ENCODE results near the gene SMYD3. TPM values are rescaled to one million over a fixed set of nuclear protein-coding genes. Genes with fewer than 3 reads are reported as not detected.

Gene SMYD3
- total RNA-seq, 4 donors from 2014 or later: 15.6 to 21.1 (median 18.4) TPM

DNA sequence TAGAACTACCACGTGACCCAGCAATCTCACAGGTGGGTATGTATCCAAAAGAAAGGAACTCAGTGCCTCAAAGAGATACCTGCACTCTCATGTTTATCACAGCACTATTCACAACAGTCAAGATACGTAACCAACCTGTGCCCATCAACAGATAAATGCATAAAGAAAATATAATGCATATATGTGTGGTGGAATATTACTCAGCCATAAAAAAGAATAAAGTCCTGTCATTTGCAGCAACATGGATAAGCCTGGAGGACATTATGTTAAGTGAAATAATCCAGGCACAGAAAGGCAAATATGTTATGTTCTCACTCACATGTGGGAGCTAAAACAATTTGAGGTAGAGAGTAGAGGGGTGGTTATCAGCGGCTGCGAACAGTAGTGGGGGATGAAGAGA is 413.8 kb downstream of the SMYD3 start:
- TF ChIP-seq, protein P1, sequence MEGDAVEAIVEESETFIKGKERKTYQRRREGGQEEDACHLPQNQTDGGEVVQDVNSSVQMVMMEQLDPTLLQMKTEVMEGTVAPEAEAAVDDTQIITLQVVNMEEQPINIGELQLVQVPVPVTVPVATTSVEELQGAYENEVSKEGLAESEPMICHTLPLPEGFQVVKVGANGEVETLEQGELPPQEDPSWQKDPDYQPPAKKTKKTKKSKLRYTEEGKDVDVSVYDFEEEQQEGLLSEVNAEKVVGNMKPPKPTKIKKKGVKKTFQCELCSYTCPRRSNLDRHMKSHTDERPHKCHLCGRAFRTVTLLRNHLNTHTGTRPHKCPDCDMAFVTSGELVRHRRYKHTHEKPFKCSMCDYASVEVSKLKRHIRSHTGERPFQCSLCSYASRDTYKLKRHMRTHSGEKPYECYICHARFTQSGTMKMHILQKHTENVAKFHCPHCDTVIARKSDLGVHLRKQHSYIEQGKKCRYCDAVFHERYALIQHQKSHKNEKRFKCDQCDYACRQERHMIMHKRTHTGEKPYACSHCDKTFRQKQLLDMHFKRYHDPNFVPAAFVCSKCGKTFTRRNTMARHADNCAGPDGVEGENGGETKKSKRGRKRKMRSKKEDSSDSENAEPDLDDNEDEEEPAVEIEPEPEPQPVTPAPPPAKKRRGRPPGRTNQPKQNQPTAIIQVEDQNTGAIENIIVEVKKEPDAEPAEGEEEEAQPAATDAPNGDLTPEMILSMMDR (IDR thresholded peaks at IDR 0.05; ENCODE audit: low read depth): no peak

DNA sequence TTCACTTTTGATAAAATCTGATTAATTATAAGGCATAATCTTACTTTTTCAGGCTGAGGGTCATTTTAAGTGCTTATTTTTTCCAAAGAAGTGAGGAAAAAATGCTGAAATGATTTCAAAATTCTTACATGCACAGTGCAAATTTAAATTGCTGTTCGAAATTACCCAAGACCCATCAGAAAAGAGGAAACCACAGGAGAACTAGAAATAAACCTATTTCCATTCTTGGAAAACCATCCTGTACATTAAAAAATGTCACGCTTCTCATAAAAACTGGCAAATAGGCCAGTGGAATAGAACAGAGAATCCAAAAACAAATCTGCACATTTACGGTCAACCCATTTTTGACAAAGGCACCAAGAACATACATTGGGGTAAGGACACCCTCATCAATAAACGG is 414.9 kb downstream of the SMYD3 start:
- TF ChIP-seq, protein P1 (IDR thresholded peaks at IDR 0.05; ENCODE audit: low read depth): no peak

DNA sequence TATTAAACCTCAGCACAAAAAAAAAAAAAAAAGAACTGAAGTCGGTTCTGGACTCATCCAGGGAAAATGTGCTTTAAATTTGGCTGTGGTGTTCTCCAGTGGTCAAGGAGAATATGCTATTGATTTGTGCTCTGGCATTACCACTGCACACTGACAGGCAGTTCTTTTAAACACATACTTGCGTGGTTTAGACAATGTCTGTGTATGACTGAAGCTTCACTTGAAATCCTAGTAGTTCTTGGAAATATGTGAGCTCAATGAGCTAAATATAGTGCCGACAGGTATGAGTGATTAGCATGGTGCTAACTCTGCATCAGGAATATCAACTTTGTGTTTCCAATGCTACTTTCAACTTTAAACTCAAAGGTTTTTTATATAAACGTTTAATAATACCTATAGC is 415.6 kb downstream of the SMYD3 start:
- TF ChIP-seq, protein P1 (IDR thresholded peaks at IDR 0.05; ENCODE audit: low read depth): no peak

DNA sequence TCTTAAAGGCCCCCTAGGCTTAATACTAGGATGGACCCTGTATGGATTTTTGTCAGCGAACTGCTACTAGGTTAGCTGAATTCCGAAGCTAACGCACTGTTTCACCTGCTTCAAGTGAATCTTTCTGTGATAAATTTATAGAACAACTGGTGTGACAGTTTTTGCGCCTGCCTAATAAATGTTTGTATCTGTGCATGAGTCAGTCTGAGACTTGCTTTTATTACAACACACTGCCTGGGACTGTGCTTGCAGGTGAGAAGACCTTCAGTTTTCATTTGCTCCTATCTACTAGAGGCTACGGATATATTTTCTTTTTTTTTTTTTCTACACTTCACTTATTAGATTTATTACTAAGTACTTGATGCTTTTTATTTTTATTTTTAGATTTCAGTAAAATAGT is 420.9 kb downstream of the SMYD3 start:
- TF ChIP-seq, protein P1 (IDR thresholded peaks at IDR 0.05; ENCODE audit: low read depth): no peak

DNA sequence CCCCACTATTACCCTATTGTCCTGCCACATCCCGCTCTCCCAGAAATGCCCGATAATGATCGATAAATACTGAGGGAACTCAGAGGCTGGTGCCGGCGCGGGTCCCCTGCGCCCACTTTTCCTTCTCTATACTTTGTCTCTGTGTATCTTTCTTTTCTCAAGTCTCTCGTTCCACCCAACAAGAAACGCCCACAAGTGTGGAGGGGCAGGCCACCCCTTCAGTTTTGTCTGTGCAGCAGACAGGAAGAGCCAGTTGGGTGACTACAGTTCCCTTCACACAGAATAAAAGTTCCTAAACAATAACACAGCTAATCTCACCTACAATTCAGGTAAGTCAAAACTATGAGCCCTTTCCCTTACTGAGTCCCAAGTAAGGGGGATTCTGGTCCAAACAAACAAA is 423.7 kb downstream of the SMYD3 start:
- TF ChIP-seq, protein P1 (IDR thresholded peaks at IDR 0.05; ENCODE audit: low read depth): no peak

DNA sequence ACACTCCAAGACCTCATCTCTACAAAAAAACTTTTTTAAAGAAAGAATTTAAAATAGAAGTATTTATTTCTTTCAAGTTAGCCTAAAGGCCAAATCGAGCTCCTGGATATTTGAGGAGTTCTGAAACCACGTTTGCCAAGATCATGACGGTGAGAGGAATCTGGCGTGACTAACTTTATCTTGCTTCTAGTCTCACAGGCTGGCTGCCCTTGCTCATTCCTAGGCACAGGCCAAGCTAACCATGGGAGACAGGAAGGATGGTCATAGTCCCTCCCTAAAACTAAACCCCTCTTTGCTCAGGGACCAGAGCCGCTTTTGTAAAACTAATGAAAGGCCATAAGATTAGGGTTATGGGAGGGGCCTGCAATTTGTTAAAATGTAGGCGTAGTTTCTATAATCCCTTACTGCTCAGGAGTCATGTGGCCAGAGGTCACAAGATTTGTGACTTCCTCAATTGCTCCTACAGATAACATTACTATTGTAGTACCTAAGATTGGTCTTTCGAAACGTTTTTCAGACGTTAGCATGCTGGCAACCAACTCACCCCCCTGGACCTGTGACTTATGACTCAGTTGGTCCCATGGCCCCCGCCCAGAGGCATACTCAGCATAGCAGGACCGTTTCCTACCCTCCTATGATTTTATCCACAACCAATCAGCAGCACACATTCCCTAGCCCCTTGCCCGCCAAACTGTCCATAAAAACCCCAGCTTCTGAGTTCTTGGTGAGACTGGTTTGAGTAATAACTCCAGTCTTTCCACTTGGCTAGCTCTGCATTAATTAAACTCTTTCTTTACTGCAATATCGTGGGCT is 425.0 kb downstream of the SMYD3 start:
- TF ChIP-seq, protein P1 (IDR thresholded peaks at IDR 0.05; ENCODE audit: low read depth): no peak

DNA sequence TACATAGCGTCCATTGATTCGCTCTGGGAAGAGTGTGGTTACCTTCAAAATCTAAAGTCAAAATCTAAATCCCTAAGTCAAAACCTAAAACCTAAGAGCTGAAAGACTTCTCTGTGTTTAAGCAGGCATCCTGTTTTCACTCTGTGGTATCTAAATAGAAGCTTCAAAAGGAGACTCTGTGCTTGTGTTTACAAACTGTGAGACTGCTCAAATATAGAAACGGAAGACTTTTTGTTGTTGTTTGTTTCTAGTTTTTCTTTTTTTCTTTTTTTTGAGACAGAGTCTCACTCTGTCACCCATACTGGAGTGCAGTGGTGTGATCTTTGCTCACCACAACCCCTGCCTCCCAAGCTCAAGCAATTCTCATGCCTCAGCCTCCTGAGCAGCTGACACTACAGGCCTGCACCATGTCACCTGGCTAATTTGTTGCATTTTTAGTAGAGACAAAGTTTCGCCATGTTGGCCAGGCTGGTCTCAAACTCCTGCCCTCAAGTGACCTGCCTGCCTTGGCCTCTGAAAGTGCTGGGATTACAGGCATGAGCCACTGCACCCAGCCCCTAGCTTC is 425.9 kb downstream of the SMYD3 start:
- TF ChIP-seq, protein P1 (IDR thresholded peaks at IDR 0.05; ENCODE audit: low read depth): no peak
